Testis (tissue), 2 donors: ENCODE results near the gene BCL11B.

Source experiments
- POLR2A ChIP-seq: fragments of 450-650 bp; IDR thresholded peaks from one replicate; pipeline ENCODE4 v1.6.1; 2017; ENCODE audit warnings: antibody characterized with exemption, mild to moderate bottlenecking, moderate library complexity
- TF ChIP-seq, protein P1 (sequence below), 3 experiments: fragments of 450-650 bp in 2 of 3; fragments of 200-600 bp in 1 of 3; sonication (generic) in 1 of 3; IDR thresholded peaks; one replicate each; pipeline ENCODE4 v1.5.1; 2016 to 2019; ENCODE audit warnings: antibody characterized with exemption in 3 of 3, mild to moderate bottlenecking in 2 of 3, moderate library complexity in 1 of 3

DNA sequence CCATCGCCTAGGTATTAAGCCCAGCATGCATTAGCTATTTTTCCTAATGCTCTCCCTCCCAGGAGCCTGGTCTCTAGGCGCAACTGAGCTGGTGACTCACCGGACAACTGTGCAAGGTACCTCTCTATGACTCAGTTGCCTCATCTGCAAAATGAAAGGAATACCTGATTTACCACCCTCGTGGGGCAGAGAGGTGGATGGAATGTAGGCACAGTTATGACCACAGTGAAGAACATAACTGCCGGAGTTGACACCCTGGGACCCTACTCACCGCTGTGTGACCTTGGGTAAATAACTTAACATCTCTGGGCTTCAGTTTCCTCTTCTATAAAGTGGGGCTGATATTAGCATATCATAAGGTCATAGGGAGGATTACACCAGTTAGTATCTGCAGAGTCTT lies 22.6 kb downstream of the BCL11B start:
- TF ChIP-seq, protein P1, sequence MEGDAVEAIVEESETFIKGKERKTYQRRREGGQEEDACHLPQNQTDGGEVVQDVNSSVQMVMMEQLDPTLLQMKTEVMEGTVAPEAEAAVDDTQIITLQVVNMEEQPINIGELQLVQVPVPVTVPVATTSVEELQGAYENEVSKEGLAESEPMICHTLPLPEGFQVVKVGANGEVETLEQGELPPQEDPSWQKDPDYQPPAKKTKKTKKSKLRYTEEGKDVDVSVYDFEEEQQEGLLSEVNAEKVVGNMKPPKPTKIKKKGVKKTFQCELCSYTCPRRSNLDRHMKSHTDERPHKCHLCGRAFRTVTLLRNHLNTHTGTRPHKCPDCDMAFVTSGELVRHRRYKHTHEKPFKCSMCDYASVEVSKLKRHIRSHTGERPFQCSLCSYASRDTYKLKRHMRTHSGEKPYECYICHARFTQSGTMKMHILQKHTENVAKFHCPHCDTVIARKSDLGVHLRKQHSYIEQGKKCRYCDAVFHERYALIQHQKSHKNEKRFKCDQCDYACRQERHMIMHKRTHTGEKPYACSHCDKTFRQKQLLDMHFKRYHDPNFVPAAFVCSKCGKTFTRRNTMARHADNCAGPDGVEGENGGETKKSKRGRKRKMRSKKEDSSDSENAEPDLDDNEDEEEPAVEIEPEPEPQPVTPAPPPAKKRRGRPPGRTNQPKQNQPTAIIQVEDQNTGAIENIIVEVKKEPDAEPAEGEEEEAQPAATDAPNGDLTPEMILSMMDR (IDR thresholded peaks at IDR 0.05): no peak
- no peak for TF ChIP-seq POLR2A
